Endometrium (tissue), 2 donors: Measurements from ENCODE around the gene MCEE.
A peak's percentile ranks its signal among the peaks of the same experiment; 100 is the strongest.
"Not testable (repeated sequence)": the region's sequence is repeated elsewhere in the genome, so short reads cannot be mapped to it uniquely, and the experiment has no call there.

Experiments
- FAIRE-seq: peaks from 2 replicates; lab custom pipeline; 2012; peaks lifted over from hg19 to GRCh38; lab: Jason Lieb, UNC
- donor health status: control.
- donor health status: control.

MCEE gene

GRCh38 chr2:71126957-71127356, 3.1 kb downstream of the MCEE start:
- FAIRE-seq: no peak

GRCh38 chr2:71125506-71126294, 4.3 kb downstream of the MCEE start:
- FAIRE-seq: no peak

GRCh38 chr2:71122387-71123298, 7.4 kb downstream of the MCEE start:
- FAIRE-seq: no peak

GRCh38 chr2:71121479-71121878, 8.6 kb downstream of the MCEE start:
- no peak for FAIRE-seq

GRCh38 chr2:71120195-71120594, 9.8 kb downstream of the MCEE start:
- FAIRE-seq: no peak

GRCh38 chr2:71117063-71117462, 13.0 kb downstream of the MCEE start:
- FAIRE-seq: no peak

GRCh38 chr2:71113843-71114242, 16.2 kb downstream of the MCEE start:
- no peak for FAIRE-seq

- no peak for FAIRE-seq
These were observed 21.9 kb downstream of the MCEE start for GRCh38 chr2:71108091-71108490.

GRCh38 chr2:71106463-71106862, 23.6 kb downstream of the MCEE start:
- not testable (repeated sequence) for FAIRE-seq

GRCh38 chr2:71103809-71104208, 26.2 kb downstream of the MCEE start:
- FAIRE-seq: no peak

GRCh38 chr2:71102981-71103681, 26.9 kb downstream of the MCEE start:
- no peak for FAIRE-seq

- FAIRE-seq: no peak
These were observed 28.4 kb downstream of the MCEE start for GRCh38 chr2:71101656-71102055.

- FAIRE-seq: no peak
These were observed 29.6 kb downstream of the MCEE start for GRCh38 chr2:71100195-71100964.

- FAIRE-seq: not testable (repeated sequence)
These were observed 37.4 kb downstream of the MCEE start for GRCh38 chr2:71092491-71093260.

- not testable (repeated sequence) for FAIRE-seq
These were observed 38.2 kb downstream of the MCEE start for GRCh38 chr2:71091808-71092207.

GRCh38 chr2:71089475-71089874, 40.6 kb downstream of the MCEE start:
- FAIRE-seq: not testable (repeated sequence)

- FAIRE-seq: not testable (repeated sequence)
These were observed 44.6 kb downstream of the MCEE start for GRCh38 chr2:71085325-71086003.

GRCh38 chr2:71083752-71084312, 46.2 kb downstream of the MCEE start:
- FAIRE-seq: peak; percentile 72

GRCh38 chr2:71083297-71083696, 46.7 kb downstream of the MCEE start:
- FAIRE-seq: not testable (repeated sequence)
